Tibial nerve (tissue), 4 donors: ENCODE results near the gene FBLL1.

Experiments used
- EP300 ChIP-seq, 2 donors: sonication (generic); formaldehyde crosslinking; IDR thresholded peaks; one replicate each; pipeline ENCODE4 v1.6.1; 2017; ENCODE audit warnings: antibody characterized with exemption in 2 of 2, mild to moderate bottlenecking in 1 of 2
- POLR2A ChIP-seq, 2 donors: fragments of 450-650 bp; IDR thresholded peaks; one replicate each; pipeline ENCODE4 v1.6.1; 2017; ENCODE audit warnings: antibody characterized with exemption in 2 of 2, mild to moderate bottlenecking in 2 of 2, moderate library complexity in 2 of 2
- TF ChIP-seq, protein P1 (sequence below), 5 experiments: fragments of 200-600 bp in 3 of 5; fragments of 450-650 bp in 2 of 5; sonication (generic) in 3 of 5; IDR thresholded peaks; one replicate each; pipeline ENCODE4 v1.5.1; 2016 to 2019; ENCODE audit warnings: antibody characterized with exemption in 5 of 5, mild to moderate bottlenecking in 3 of 5, moderate library complexity in 2 of 5

GRCh38 chr5:168482361-168482760 lies 46.7 kb upstream of the FBLL1 start:
- TF ChIP-seq, protein P1, sequence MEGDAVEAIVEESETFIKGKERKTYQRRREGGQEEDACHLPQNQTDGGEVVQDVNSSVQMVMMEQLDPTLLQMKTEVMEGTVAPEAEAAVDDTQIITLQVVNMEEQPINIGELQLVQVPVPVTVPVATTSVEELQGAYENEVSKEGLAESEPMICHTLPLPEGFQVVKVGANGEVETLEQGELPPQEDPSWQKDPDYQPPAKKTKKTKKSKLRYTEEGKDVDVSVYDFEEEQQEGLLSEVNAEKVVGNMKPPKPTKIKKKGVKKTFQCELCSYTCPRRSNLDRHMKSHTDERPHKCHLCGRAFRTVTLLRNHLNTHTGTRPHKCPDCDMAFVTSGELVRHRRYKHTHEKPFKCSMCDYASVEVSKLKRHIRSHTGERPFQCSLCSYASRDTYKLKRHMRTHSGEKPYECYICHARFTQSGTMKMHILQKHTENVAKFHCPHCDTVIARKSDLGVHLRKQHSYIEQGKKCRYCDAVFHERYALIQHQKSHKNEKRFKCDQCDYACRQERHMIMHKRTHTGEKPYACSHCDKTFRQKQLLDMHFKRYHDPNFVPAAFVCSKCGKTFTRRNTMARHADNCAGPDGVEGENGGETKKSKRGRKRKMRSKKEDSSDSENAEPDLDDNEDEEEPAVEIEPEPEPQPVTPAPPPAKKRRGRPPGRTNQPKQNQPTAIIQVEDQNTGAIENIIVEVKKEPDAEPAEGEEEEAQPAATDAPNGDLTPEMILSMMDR (IDR thresholded peaks at IDR 0.05): no peak
- TF ChIP-seq POLR2A (IDR thresholded peaks at IDR 0.05): no peak
- TF ChIP-seq EP300 (IDR thresholded peaks at IDR 0.05): no peak
